NT2/D1 (cell line): ENCODE results near the gene BACH2.

Experiments used
- SUZ12 ChIP-seq: IDR thresholded peaks from 2 replicates; pipeline ENCODE4 v1.6.1; 2011; ENCODE audit not compliant: insufficient read length, insufficient read depth; ENCODE audit errors: extremely low read depth
- YY1 ChIP-seq: IDR thresholded peaks from 2 replicates; pipeline ENCODE4 v1.6.1; 2011; ENCODE audit not compliant: insufficient read length, insufficient read depth
- ZNF274 ChIP-seq: IDR thresholded peaks from 2 replicates; pipeline ENCODE4 v1.6.1; 2011; ENCODE audit warnings: mild to moderate bottlenecking, low read depth, low read length

GRCh38 chr6:90298459-90299053 lies 1.9 kb upstream of the BACH2 start:
- TF ChIP-seq YY1 (no peak), SUZ12 (no peak), ZNF274 (no peak)
